GM12878 (cell line): Measurements from ENCODE around the gene ADPRS. TPM values are rescaled to one million over a fixed set of nuclear protein-coding genes. Genes with fewer than 3 reads are reported as not detected.

Source experiments
- ATAC-seq: fragments of 200-7000 bp; cut with Tn5 transposase; 3 replicates; pipeline ENCODE4 v1.9.1; 2020; ENCODE audit warnings: mild to moderate bottlenecking, moderate library complexity
- BruUV-seq: library from RNA; stranded (reverse); fragments of 400-500 nt; replicated peaks from 2 replicates; lab custom pipeline; 2021; lab: Mats Ljungman, UMichigan
- CTCF ChIA-PET: fragments of 300-600 bp; sonication (Branson Sonifier 250); formaldehyde crosslinking; extraction: SDS; loops from one replicate; lab custom pipeline; 2021; ENCODE audit warnings: inconsistent platforms; lab: Yijun Ruan, JAX
- POLR2A ChIA-PET: fragments of 350-600 bp; formaldehyde crosslinking; extraction: SDS; loops from one replicate; lab custom pipeline; 2021; ENCODE audit warnings: inconsistent platforms; lab: Charles Lee
- RAD21 ChIA-PET: fragments of 300-600 bp; sonication (Branson Sonifier 250); formaldehyde crosslinking; loops from one replicate; lab custom pipeline; 2023; ENCODE audit warnings: antibody characterized with exemption; ENCODE audit not compliant: unreplicated experiment; lab: Charles Lee
- SMC1A ChIA-PET: fragments of 300-600 bp; sonication (Branson Sonifier 250); formaldehyde crosslinking; loops from one replicate; lab custom pipeline; 2023; ENCODE audit not compliant: unreplicated experiment, uncharacterized antibody; lab: Charles Lee
- DNase-seq: peaks from one replicate; pipeline ENCODE4 v3.0.0-alpha.2; 2011; ENCODE audit warnings: low read depth, low spot score
- FAIRE-seq: peaks from 3 replicates; lab custom pipeline; 2011; peaks lifted over from hg19 to GRCh38; lab: Jason Lieb, UNC
- H2AFZ ChIP-seq: 2 replicates; pipeline ENCODE4 v1.6.0; 2011; ENCODE audit warnings: low read depth, low read length, control low read depth; ENCODE audit not compliant: control insufficient read depth
- H3K27ac ChIP-seq: 2 replicates; pipeline ENCODE4 v1.5.1; 2011; ENCODE audit warnings: control low read depth; ENCODE audit not compliant: control insufficient read depth, insufficient read depth
- H3K27me3 ChIP-seq, 2 experiments: replicated peaks in 1 of 2; 2 replicates each; pipeline versions ENCODE4 v1.6.0 to v1.6.1; 2011; ENCODE audit warnings: low read length in 1 of 2; ENCODE audit not compliant: control insufficient read depth in 2 of 2, insufficient read depth in 2 of 2
- H3K36me3 ChIP-seq, 2 experiments: 2 replicates each; pipeline ENCODE4 v1.5.1; 2011; ENCODE audit warnings: low read length in 1 of 2; ENCODE audit not compliant: control insufficient read depth in 2 of 2, insufficient read depth in 2 of 2
- H3K4me1 ChIP-seq: 2 replicates; pipeline ENCODE4 v1.6.1; 2011; ENCODE audit warnings: mild to moderate bottlenecking, low read length, moderate library complexity, mixed read lengths; ENCODE audit not compliant: control insufficient read depth, insufficient read depth
- H3K4me2 ChIP-seq: 2 replicates; pipeline ENCODE4 v1.6.0; 2011; ENCODE audit warnings: control low read depth; ENCODE audit not compliant: control insufficient read depth, insufficient read depth
- H3K4me3 ChIP-seq: fragments of 200-600 bp; sonication (generic); 2 replicates; pipeline ENCODE4 v1.5.1; 2016
- H3K79me2 ChIP-seq: 2 replicates; pipeline ENCODE4 v1.6.0; 2011; ENCODE audit warnings: low read length; ENCODE audit not compliant: control insufficient read depth, insufficient read depth
- H3K9ac ChIP-seq: 2 replicates; pipeline ENCODE4 v1.8.0; 2011; ENCODE audit warnings: low read length, control low read depth, mixed read lengths; ENCODE audit not compliant: control insufficient read depth, insufficient read depth
- H3K9me3 ChIP-seq: replicated peaks from 3 replicates; pipeline ENCODE4 v1.5.1; 2011; ENCODE audit warnings: mild to moderate bottlenecking, low read length; ENCODE audit not compliant: control insufficient read depth, insufficient read depth
- H4K20me1 ChIP-seq: 2 replicates; pipeline ENCODE4 v1.6.0; 2011; ENCODE audit not compliant: control insufficient read depth, insufficient read depth
- IRF5 ChIP-seq: fragments of 450-650 bp; IDR thresholded peaks from 2 replicates; pipeline ENCODE4 v1.6.1; 2017; ENCODE audit warnings: borderline replicate concordance
- MEF2B ChIP-seq: fragments of 450-650 bp; IDR thresholded peaks from 2 replicates; pipeline ENCODE4 v1.6.1; 2018; ENCODE audit warnings: mild to moderate bottlenecking, moderate library complexity; ENCODE audit not compliant: partially characterized antibody, poor library complexity, severe bottlenecking
- NFIC ChIP-seq: IDR thresholded peaks from 2 replicates; pipeline ENCODE4 v1.6.1; 2012; ENCODE audit warnings: low read depth, mild to moderate bottlenecking, inconsistent platforms, low read length, moderate library complexity
- NRF1 ChIP-seq: conservative IDR thresholded peaks from 2 replicates; pipeline ENCODE4 v1.6.1; 2011; ENCODE audit warnings: mild to moderate bottlenecking, low read depth, low read length, improper control_type of control experiment
- REST ChIP-seq: IDR thresholded peaks from 2 replicates; pipeline ENCODE4 v1.6.1; 2012; ENCODE audit warnings: mild to moderate bottlenecking, low read depth, low read length
- STAT1 ChIP-seq: fragments of 450-650 bp; conservative IDR thresholded peaks from 2 replicates; pipeline ENCODE4 v1.6.1; 2014; ENCODE audit warnings: antibody characterized with exemption, mild to moderate bottlenecking
- ZBED1 ChIP-seq: IDR thresholded peaks from 2 replicates; pipeline ENCODE4 v1.6.1; 2016; ENCODE audit warnings: borderline replicate concordance
- ZNF622 ChIP-seq: fragments of 450-650 bp; IDR thresholded peaks from 2 replicates; pipeline ENCODE4 v1.6.1; 2017; ENCODE audit warnings: mild to moderate bottlenecking, inconsistent platforms
- in situ Hi-C: fragments of 300-500 bp; cut with MboI; formaldehyde crosslinking; loops from 9 replicates; pipeline ENCODE4 v1.14.3; 2018; ENCODE audit warnings: mixed read lengths
- intact Hi-C: fragments of 100-400 bp; cut with micrococcal nuclease; formaldehyde crosslinking; loops from one replicate; pipeline ENCODE4 v1.14.2; 2022; ENCODE audit not compliant: unreplicated experiment
- polyA plus RNA-seq, 11 experiments: library from polyadenylated mRNA; depleted of rRNA in 4 of 11; unstranded in 6 of 11; stranded (reverse) in 5 of 11; fragments of >200 nt; fragmentation: Nextera tagmentation in 4 of 11; fragmentation: Illumina TruSeq in 1 of 11; extraction: Ambion mirVana in 4 of 11; extraction: Trizol in 1 of 11; gene quantifications; 1 replicate in 1 of 11; 2 replicates in 10 of 11; pipeline versions ENCODE4 v1.2.1 to v1.2.3, GENCODE V29; 2011 to 2016; ENCODE audit warnings: inconsistent platforms in 2 of 11, missing spikeins in 2 of 11, low read depth in 1 of 11
- total RNA-seq, 4 experiments: library from RNA; depleted of rRNA in 3 of 4; stranded (reverse); fragments of >200 nt in 3 of 4; fragmentation: Illumina TruSeq in 1 of 4; extraction: Trizol in 1 of 4; gene quantifications; 2 replicates each; pipeline versions ENCODE4 v1.2.1 to v1.2.3, GENCODE V29; 2013 to 2021

ADPRS gene
- total and polyA plus RNA-seq, 10 of the 15 experiments (the other 5 are each of a cell fraction or from before 2014, with no cell fraction given), result 7.6 to 57.6 (median 39.1) TPM

GRCh38 chr1:36135796-36136195 is 47.1 kb downstream of the ADPRS start:
- SMC1A ChIA-PET, result interaction anchor here (0.8 to 3.7 kb wide), 6 partner anchors 8 to 150 kb away, joined by 3 to 16 read pairs (median 4); no protein-coding TSS in a partner anchor
- in situ Hi-C loops, result no loop called here
- no peak overlapping the region for H3K27ac ChIP-seq

More at GRCh38 chr1:36135796-36136195, 47.1 kb downstream of the ADPRS start:
- Histone ChIP-seq H3K9me3 (no peaks in the 10 kb centered on the region), H3K4me1 (no peaks in the 10 kb centered on the region), H3K9ac (no peak overlapping the region), H3K27me3 (no peaks in the 10 kb centered on the region), H3K4me3 (no peak overlapping the region), H3K36me3 (peaks cover 2 to 8% of the 10 kb centered on the region in 2 experiments; a peak in 2 of 4 replicates), H2AFZ (no peak overlapping the region), H3K4me2 (no peak overlapping the region), H4K20me1 (no peaks in the 10 kb centered on the region), H3K79me2 (peaks cover 1% of the 10 kb centered on the region; the same call in 1 of the 2 replicates)
- BruUV-seq, result no TSS peak
- intact Hi-C loops, result no loop called here
- DNase-seq (no peak), FAIRE-seq (no peak), ATAC-seq (no peak)
- ChIA-PET POLR2A (no interaction called here), RAD21 (interaction anchor here (0.9 to 2.9 kb wide), 7 partner anchors 21 to 249 kb away, joined by 3 to 15 read pairs (median 7); no protein-coding TSS in a partner anchor), CTCF (interaction anchor here (1.1 to 4.7 kb wide), 10 partner anchors 14 to 320 kb away, joined by 3 to 56 read pairs (median 8); partner anchors contain the start of genes AGO1 and TRAPPC3)
- TF ChIP-seq NFIC, result no peak
- no peak for TF ChIP-seq ZNF622
- no peak for TF ChIP-seq STAT1
- TF ChIP-seq NRF1, result no peak
- TF ChIP-seq MEF2B, result no peak
- no peak for TF ChIP-seq IRF5
- no peak for TF ChIP-seq ZBED1
- no peak for TF ChIP-seq REST
- TF ChIP-seq, all 136 proteins: peak for 0
